Peyer's patch (tissue), 4 donors: Measurements from ENCODE around the gene DYNLT5. TPM values are rescaled to one million over a fixed set of nuclear protein-coding genes. Genes with fewer than 3 reads are reported as not detected.
"Not testable (repeated sequence)": the region's sequence is repeated elsewhere in the genome, so short reads cannot be mapped to it uniquely, and the experiment has no call there.

Experiments used
- DNase-seq, 3 donors: peaks; one replicate each; pipeline ENCODE4 v3.0.0-alpha.2; 2017 to 2019
- H3K27ac ChIP-seq, 4 donors: fragments of 200-600 bp; sonication (generic); one replicate each; pipeline ENCODE4 v1.5.1; 2016 to 2019
- H3K27me3 ChIP-seq, 2 donors: fragments of 200-600 bp; sonication (generic); one replicate each; pipeline ENCODE4 v1.5.1; 2019
- H3K36me3 ChIP-seq, 3 donors: fragments of 200-600 bp; sonication (generic); one replicate each; pipeline ENCODE4 v1.5.1; 2016 to 2019
- H3K4me1 ChIP-seq, 4 donors: fragments of 200-600 bp; sonication (generic); one replicate each; pipeline ENCODE4 v1.5.1; 2016 to 2019
- H3K4me3 ChIP-seq, 4 donors: fragments of 200-600 bp; sonication (generic); 1 replicate in 3 of 4; 2 replicates in 1 of 4; pipeline ENCODE4 v1.5.1; 2016 to 2019; ENCODE audit warnings: mild to moderate bottlenecking in 1 of 4
- H3K9me3 ChIP-seq, 4 donors: fragments of 200-600 bp; sonication (generic); one replicate each; pipeline ENCODE4 v1.5.1; 2016 to 2019; ENCODE audit warnings: mild to moderate bottlenecking in 1 of 4
- POLR2A ChIP-seq, 2 donors: fragments of 450-650 bp; IDR thresholded peaks; one replicate each; pipeline ENCODE4 v1.5.1; 2017; ENCODE audit warnings: antibody characterized with exemption in 2 of 2, mild to moderate bottlenecking in 2 of 2, moderate library complexity in 2 of 2
- total RNA-seq, 4 donors: library from RNA; depleted of rRNA; stranded (reverse); fragments of >200 nt; gene quantifications; one replicate each; pipeline ENCODE4 v1.1.0, GENCODE V29; 2016
- TF ChIP-seq, protein P1 (sequence below), 6 experiments: fragments of 450-650 bp in 4 of 6; fragments of 200-600 bp in 2 of 6; sonication (generic) in 1 of 6; IDR thresholded peaks; one replicate each; pipeline ENCODE4 v1.5.1; 2017 to 2019; ENCODE audit warnings: antibody characterized with exemption in 6 of 6, mild to moderate bottlenecking in 3 of 6, moderate library complexity in 1 of 6

Gene DYNLT5
- total RNA-seq, 4 donors from 2014 or later, result 0.88 to 4.1 TPM; not detected in 2

DNA sequence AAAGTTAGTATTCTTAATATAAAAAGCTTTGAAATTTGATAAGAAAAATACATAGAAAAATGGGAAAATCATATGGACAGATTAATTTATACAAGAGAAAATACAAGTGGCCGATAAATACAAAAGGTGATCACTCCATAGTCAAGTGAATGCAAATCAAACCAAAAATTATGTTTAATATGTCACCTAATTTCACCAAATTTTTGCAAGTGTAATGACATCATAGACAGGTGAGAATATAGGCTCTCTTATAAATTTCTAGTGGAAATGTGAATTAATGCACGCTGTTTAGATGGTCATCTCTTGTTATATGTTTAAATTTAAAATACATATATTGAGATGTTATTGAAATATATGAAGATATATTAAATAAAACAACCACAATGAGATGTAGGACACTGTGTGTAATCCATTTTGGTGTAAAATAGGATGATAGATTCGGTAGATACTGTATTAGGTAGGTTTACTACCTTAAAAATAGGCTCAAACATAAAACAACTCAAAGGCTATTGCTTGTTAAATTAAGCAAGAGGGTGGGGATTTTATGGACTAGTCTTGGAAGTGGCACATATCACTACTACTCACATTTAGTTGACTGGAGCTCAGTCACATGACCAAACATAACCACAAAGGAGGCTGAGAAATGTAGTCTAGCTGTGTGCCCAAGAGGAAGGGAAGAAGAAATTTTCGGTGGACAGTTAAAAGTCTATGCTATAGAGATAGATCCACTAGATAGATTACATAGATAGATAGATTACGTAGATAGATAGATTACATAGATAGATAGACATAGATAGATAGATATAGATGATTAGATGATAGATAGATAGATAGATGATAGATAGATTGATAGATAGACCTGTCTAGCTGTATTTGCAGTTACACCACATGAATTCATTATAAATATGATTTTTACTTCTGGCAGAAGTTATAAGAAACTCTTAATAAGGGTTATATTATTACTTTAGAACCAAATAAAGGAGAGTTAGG, 39.7 kb downstream of the DYNLT5 start:
- TF ChIP-seq, protein P1, sequence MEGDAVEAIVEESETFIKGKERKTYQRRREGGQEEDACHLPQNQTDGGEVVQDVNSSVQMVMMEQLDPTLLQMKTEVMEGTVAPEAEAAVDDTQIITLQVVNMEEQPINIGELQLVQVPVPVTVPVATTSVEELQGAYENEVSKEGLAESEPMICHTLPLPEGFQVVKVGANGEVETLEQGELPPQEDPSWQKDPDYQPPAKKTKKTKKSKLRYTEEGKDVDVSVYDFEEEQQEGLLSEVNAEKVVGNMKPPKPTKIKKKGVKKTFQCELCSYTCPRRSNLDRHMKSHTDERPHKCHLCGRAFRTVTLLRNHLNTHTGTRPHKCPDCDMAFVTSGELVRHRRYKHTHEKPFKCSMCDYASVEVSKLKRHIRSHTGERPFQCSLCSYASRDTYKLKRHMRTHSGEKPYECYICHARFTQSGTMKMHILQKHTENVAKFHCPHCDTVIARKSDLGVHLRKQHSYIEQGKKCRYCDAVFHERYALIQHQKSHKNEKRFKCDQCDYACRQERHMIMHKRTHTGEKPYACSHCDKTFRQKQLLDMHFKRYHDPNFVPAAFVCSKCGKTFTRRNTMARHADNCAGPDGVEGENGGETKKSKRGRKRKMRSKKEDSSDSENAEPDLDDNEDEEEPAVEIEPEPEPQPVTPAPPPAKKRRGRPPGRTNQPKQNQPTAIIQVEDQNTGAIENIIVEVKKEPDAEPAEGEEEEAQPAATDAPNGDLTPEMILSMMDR (IDR thresholded peaks at IDR 0.05), result no peak
- no peak for TF ChIP-seq POLR2A (IDR thresholded peaks at IDR 0.05)
- no peaks in the 10 kb centered on the region for H3K27me3 ChIP-seq
- no peaks in the 10 kb centered on the region for H3K4me1 ChIP-seq
- no peak overlapping the region for H3K27ac ChIP-seq
- H3K4me3 ChIP-seq, result no peak overlapping the region
- no peaks in the 10 kb centered on the region for H3K36me3 ChIP-seq
- no peak for DNase-seq
- no peaks in the 10 kb centered on the region for H3K9me3 ChIP-seq

DNA sequence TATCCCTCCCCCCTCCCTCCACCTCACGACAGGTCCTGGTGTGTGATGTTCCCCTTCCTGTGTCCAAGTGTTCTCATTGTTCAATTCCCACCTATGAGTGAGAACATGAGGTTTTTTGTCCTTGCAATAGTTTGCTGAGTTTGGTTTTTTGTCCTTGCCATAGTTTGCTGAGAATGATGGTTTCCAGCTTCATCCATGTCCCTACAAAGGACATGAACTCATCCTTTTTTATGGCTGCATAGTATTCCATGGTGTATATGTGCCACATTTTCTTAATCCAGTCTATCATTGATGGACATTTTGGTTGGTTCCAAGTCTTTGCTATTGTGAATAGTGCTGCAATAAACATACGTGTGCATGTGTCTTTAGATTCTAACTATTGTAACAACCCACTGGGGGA, 43.6 kb downstream of the DYNLT5 start:
- H3K27me3 ChIP-seq, H3K36me3 ChIP-seq, H3K4me1 ChIP-seq, H3K27ac ChIP-seq, H3K4me3 ChIP-seq, H3K9me3 ChIP-seq, DNase-seq: not testable (repeated sequence)

DNA sequence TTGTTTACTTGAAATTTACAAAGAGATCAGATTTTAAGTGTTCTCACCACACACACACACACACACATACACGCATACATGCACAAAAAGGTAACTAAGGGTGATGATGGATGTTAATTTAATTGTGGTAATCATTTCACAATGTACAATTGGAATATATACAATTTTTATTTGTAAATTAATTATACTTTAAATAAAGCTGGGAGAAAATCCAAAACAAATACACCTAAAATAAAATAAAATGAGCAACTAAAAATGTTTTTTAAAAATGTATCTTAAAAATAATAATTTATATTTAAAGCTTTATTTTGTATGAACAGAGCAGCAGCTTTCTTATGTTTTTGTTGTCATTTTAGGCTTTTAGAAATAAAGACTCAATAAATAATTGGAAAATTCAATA, 57.0 kb downstream of the DYNLT5 start:
- Histone ChIP-seq H3K27me3 (no peaks in the 10 kb centered on the region), H3K4me1 (no peaks in the 10 kb centered on the region), H3K9me3 (no peaks in the 10 kb centered on the region), H3K27ac (no peak overlapping the region), H3K36me3 (no peaks in the 10 kb centered on the region), H3K4me3 (no peak overlapping the region)
- DNase-seq, result no peak
- TF ChIP-seq POLR2A (IDR thresholded peaks at IDR 0.05), result no peak
- TF ChIP-seq, protein P1 (IDR thresholded peaks at IDR 0.05), result no peak

DNA sequence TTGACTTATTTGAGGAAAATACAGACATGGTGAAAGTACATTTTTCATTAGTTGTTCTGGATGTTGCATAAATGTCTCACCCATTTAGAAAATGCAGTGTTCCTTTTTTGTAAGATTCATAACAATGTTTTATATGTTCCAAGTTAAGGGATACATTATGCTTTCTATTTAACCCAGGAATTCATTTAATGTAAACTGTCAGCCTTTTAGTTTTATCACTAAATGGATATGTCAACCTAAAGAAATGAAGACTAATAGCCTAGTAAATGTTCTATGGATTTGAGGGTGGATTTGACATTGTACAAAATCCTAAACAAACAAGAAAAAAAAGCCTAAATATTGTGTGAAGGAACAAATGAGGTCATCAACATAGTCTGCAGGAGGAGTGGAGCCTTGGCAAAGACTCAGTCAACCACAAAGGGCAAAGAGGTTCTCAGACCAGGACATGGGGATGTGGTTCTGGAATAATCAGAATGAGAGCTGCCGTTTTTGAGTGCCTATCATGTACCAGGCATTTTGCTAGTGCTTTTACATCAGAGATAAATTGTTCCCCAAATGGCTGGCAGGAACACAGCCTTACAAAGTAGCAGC, 57.6 kb downstream of the DYNLT5 start:
- Histone ChIP-seq H3K9me3 (no peaks in the 10 kb centered on the region), H3K27me3 (no peaks in the 10 kb centered on the region), H3K4me3 (no peak overlapping the region), H3K4me1 (no peaks in the 10 kb centered on the region), H3K27ac (no peak overlapping the region), H3K36me3 (no peaks in the 10 kb centered on the region)
- DNase-seq, result no peak
- no peak for TF ChIP-seq POLR2A (IDR thresholded peaks at IDR 0.05)
- TF ChIP-seq, protein P1 (IDR thresholded peaks at IDR 0.05), result no peak

DNA sequence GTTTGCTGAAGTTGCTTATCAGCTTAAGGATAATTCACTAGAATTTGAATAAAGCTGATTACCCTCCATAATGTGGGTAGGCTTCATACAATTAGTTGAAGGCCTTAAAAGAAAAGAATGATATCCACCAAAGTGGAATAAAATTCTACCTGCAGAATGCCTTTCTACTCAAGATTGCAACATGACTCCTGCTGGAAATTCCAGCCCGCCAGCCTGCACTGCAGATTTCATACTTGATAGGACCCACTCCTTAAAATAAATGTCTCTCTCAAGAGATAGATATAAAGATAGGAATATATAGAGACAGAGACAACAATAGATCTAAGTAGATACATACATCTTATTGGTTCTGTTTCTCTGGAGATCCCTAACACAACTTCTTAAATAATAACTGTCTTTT, 72.5 kb downstream of the DYNLT5 start:
- Histone ChIP-seq H3K4me3 (no peak overlapping the region), H3K27me3 (no peaks in the 10 kb centered on the region), H3K4me1 (no peaks in the 10 kb centered on the region), H3K9me3 (no peaks in the 10 kb centered on the region), H3K36me3 (no peaks in the 10 kb centered on the region), H3K27ac (no peak overlapping the region)
- TF ChIP-seq, protein P1 (IDR thresholded peaks at IDR 0.05), result no peak
- no peak for TF ChIP-seq POLR2A (IDR thresholded peaks at IDR 0.05)
- DNase-seq, result no peak

Other genes starting within 250 kb of the DYNLT5 start
- 10 to 100 TPM in 1 of 4 donors, 1 to 10 TPM in 2, under 1 TPM in 1; 0.47 to 14.9 (median 5.8) TPM for gene SGIP1, start 218.3 kb upstream of the DYNLT5 start, total RNA-seq
- gene INSL5, start 48.8 kb downstream of the DYNLT5 start, total RNA-seq, result not detected
- gene DNAI4, start 172.4 kb downstream of the DYNLT5 start, total RNA-seq, result 10 to 100 TPM in 1 of 4 donors, 1 to 10 TPM in 3; 1.8 to 12.4 (median 3.3) TPM
- 10 to 100 TPM; 25.3 to 56.1 (median 39.5) TPM for gene MIER1, start 172.5 kb downstream of the DYNLT5 start, total RNA-seq